GM21367 (cell line): Measurements from ENCODE around the gene FOSL1.
A peak's percentile ranks its signal among the peaks of the same experiment; 100 is the strongest.

Source experiments
- ATAC-seq: cut with Tn5 transposase; IDR thresholded peaks from one replicate; pipeline ENCODE4 v1.9.1; 2021; ENCODE audit not compliant: unreplicated experiment

The FOSL1 gene

DNA sequence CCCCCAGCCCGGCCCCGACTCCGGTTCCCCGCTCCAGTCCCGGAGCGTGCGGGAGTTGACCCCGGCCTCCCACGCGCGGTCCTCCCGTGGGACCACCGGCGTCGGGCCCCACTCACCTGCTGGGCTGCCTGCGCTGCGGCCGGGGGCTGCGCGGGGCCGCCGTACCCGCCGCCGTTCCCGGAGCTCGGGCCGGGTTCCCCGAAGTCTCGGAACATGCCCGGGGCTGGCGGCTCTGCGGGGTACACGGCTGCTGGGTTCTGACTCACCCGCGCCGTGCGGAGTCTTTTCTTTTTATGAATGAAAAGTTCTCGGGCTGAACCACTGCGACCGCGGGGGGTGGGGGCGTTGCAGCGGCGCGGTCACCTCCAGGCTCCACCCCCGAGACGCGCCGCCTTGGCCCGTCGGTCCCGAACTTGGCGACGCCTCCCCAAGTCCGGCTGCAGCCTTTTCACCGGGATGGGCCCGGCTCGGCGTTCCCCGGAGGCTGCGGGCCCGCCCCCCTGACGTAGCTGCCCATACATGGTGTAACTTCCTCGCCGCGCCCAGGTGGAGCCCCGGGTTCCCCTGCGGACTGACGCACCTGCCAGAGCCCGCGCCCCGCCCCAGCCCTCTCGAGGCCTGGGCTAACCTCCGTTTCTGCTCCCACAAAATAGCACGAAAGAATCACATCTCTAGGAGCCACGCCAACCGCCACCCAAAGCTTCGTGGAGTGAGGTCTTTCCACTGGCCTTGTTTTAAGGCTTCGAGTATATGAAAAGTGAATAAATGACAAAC, at the start of gene FOSL1:
TSS of gene FOSL1 (minus strand) at position 264 of the 774 bp plus-strand sequence. CDS start at position 215, 49 bp downstream.
- peak; percentile 51 for ATAC-seq

DNA sequence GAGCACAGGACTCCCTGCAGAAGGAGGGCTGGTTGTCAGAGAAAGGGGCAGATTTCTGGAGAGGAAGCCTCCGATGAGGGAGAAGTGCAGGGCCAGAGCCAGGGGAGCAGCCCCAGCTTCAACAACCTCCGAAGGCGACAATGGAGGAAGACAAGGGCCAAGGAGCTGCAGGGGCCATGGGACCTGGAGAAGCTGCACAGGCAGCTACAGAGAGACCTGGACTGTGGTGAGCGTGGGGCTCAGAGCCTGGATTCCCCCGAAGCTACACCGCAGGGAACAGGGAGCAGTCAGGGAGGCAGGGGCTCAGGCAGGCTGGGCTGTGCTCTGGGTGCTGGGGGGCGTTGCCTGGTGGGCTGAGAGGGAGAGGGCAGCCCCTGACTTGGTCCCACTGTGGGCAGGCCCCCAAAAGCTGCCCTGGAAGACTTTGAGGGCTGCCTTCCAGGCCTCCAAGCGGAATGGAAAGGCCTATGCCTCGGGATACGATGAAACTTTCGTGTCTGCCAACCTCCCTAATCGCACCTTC, 47.5 kb upstream of the FOSL1 start:
- no peak for ATAC-seq

DNA sequence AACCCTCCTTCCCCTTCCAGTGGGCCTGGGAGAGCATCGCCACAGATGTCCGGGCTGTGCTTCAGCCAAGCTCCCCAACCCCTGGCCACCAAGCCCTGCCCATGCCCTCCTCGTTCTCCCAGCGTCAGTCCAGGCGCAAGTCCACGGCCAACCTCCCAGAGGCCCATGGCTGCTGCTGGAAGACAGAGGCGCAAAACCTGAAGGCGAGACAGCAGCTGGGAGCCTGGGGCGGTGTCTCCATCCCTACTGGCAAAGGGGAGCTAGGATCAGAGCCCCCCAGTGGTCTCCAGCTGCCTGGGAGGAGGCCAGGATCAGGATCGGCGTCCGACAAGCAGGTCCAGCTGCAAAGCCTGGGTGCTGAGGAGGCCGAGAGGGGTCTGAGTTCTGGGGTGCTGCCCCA, 46.9 kb upstream of the FOSL1 start:
- no peak for ATAC-seq

DNA sequence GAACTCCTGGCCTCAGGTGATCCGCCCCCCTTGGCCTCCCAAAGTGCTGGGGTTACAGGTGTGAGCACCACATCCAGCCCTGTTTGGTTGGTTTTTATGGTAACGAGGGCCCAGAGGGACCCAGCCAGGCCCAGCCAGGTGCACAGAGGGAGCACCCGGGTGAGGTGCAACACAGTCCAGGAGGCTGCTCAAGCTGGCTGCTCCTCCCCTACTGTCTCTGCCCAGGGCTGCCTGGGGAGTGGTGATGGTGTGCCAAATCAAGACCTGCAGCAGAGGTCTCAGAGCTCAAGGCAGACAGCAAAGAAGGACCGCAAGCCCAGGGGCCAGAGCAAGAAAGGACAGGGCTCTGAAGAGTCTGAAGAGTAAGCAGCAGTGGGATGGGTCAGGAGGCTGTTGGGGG, 46.5 kb upstream of the FOSL1 start:
- no peak for ATAC-seq

DNA sequence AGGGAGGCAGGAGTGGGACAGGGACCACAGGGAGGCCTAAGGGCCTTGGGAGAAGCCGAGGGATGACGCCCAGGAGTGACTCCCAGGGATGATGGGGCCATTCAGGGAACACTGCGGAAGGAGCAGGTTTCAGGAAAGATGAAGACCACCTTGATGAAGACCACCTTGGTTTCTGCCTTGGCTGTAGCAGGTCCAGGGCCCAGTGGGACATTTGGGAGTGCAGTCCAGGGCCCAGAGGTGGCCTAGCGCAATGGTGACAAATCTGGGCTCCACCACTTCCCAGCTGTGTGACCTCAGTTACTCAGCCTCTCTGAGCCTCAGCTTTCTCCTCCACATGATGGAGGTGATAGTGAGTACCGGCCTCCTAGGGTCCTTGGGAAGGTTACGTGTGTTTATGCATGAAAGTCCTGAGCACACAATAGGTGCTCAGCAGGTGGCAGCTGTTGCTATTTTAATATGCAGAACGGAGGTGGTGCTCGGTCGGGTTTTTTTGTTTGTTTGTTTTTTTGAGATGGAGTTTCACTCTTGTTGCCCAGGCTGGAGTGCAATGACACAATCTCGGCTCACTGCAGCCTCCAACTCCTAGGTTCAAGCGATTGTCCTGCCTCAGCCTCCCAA, 45.9 kb upstream of the FOSL1 start:
- ATAC-seq, result no peak

DNA sequence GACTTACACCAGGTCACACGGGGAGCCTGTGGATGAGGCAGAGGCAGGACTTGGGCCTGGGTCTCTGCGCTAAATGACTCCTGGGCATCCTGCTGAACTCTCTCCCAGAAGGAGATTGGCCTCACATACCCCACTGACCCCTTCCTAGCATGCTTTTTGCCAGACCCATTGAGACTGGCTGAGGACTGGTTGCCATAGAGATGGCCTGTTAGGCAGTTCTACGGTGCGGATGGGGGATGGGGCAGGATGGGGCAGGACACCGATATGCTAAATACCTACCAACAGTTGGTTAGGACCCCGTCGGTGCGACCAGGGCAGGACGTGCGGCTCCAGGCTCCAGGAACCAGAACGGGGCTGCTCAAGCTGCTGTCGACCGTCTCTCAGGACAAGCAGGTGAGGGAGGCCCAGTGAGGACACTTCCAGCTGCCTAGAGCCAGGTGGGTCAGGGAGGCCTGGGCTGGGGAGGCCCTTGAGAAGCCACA, 45.3 kb upstream of the FOSL1 start, which contains the start of gene TSGA10IP:
TSS of gene TSGA10IP (plus strand) at position 51 of the 482 bp plus-strand sequence. CDS start at position 247, 196 bp downstream.
- ATAC-seq, result no peak

DNA sequence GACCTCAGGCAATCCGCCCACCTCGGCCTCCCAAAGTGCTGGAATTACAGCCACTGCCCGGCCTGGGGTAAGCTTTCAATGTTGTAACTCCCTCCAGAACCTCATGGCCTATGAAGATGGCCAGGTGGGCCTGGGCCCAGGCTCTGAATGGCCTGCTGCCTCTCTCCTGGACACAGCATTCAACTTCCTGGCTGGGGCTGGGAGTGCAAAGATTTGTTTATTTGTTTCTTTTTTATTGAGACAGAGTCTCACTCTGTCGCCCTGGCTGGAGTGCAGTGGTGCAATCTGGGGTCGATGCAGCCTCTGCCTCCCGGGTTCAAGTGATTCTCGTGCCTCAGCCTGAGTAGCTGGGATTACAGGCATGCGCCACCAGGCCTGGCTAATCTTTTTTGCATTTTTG, 44.6 kb upstream of the FOSL1 start:
- no peak for ATAC-seq

DNA sequence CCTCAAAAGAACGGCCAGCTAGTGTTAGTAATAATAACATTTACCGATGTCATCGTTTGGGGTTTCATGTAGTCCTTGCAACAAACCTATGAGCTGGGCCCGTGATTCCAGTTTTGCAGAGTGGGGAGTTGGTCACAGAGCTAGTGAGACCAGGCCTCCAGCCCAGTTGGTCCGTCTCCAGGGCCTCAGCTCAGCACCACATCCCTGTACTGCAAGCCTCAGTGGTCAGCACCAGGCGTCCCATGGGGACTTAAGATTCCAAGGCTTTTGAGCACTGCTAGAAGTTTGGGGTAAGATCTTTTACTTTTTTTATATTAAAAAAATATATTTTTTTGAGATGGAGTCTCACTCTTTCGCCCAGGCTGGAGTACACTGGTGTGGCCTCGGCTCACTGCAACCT, 44.0 kb upstream of the FOSL1 start:
- ATAC-seq, result no peak

DNA sequence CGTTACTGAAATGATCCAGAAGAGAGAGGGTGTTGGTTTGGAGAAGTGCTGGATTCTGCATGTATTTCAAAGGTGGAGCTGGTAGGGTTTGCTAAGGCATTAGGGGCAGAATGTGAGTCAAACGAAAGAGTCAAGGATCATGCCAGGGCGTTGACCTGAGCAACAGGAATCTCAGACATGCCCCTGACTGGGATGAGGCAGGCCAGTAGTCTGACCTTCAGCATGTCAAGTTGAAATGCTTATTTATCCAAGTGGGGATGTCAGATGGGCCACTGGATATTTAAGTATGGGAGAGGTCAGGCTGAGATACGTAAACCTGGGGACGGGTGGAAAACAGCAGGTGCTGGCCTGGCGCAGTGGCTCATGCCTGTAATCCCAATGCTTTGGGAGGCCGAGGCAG, 42.3 kb upstream of the FOSL1 start:
- ATAC-seq, result no peak

DNA sequence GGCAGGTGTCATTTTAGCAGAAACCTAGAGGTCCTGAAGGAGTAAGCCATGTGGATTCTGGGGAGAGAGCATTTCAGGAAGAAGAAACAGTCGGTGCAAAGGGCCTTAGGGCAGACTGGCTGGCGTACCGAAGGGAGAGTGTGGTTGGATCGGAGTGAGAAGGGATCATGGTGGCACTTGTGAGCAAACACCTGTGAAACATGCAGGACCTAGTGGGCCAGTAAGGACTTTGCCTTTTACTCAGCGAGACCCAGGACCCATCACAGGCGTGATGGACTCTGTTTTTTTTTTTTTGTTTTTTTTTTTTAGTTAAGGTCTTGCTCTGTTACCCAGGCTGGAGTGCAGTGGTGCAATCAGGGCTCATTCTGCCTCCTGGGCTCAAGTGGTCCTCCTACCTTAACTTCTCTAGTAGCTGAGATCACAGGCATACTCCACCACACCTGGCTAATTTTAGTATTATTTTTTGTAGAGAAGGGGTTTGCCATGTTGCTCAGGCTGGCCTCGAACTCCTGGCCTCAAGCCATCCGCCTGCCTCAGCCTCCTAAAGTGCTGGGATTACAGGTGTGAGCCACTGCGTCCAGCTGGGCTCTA, 41.6 kb upstream of the FOSL1 start:
- ATAC-seq, result no peak

DNA sequence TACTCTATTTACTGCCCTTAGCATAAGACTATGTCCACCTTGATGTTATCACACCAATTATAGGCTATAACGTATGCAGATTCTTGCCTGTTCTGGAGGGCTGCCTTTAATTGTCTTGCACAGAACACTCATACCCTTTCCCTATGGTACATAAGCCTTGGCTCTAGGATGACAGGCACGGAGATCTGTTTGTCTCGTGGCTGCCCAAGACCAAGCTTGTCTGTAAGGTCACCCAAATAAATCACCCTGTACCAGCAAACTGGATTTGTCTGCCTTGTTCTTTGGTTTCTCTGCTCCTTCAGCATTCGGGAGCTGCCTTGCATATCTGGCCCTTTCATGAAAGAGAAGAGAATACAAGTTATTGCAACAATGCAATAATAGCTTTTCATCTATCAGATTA, 37.6 kb upstream of the FOSL1 start:
- ATAC-seq, result no peak

DNA sequence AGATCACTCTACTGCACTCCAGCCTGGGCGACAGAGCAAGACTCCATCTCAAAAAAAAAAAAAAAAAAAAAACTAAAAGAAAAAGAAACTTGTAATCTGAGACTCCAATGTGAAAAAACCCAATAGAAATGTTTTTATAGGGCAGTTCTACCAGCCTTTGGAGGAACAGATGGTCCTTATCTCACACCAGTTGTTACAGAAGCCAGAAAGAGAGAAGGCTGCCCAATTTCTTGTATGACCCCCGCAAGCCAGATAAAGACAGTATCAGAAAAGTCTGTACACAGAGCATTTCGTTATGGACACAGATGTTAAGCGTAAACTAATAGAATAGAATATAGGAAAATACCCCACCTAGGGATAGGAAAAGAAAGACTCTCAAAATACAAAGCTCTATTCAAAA, 33.8 kb upstream of the FOSL1 start:
- ATAC-seq, result no peak

DNA sequence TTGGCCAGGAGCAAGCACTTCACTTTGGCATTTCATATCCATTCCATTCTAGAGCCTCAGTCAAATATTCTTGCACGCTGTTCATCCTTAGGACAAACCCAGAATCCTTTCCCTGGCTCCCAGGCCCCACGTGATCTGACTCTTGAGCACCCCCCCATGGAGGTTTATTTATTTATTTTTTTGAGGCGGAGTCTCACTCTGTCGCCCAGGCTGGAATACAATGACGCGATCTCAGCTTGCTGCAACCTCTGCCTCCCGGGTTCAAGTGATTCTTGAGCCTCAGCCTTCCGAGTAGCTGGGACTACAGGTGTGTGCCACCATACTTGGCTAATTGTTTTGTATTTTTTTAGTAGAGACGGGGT, 32.4 kb upstream of the FOSL1 start:
- no peak for ATAC-seq

DNA sequence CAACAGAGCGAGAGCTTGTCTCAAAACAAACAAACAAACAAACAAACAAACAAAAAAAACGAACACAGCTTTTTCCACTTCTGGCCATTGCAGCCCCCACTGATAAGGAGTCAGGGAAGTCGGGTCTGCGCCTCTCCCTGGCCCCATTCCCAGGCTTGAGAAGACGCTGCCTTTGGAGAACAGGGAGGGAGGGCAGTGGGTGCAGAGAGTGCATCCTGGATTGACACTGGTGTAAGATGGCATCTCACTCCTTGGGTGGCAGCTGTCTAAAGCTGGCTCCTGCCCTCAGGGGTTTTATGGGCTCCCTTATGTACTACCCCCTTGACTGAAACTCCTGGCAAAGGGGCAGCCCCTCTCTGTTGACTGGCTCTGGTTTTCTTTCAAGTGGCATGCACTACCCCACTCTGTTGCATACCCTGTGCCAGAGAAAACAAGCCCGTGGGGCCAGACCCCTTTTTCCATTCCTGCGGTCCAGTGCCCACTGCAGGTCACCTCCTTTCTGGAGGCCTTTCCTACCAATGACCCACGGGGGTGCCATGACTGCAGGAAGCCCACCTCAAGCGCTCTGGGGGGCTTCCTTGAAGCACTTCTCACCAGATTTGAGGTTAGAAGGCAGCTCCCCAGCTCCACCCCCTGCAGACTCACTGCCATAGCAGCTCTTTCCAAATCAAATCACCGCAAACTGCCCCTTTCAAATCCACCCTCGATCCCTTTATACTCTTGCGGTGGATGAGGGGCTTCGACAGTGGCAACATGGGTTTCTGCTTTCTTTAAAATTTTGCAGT, 31.8 kb upstream of the FOSL1 start:
- ATAC-seq, result no peak

DNA sequence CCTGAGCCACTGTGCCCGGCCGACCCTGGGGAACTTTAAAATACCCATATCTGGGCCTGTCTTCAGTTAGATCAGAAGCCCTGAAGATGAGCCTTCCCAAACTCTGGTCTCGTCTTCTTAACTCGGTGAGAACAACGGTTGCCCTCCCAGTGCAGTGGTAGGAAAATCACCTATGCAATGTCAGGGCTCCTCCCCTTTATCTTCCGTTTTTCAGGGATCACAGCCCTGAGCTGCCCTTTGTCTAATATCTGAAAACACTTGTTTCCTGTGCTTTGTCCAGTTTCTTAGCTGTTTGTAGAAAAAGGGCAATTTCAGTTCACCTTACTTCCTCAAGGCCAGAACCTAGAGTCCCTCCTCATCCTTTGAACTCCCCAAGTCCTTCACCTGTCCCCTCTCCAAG, 28.5 kb upstream of the FOSL1 start:
- ATAC-seq, result no peak

DNA sequence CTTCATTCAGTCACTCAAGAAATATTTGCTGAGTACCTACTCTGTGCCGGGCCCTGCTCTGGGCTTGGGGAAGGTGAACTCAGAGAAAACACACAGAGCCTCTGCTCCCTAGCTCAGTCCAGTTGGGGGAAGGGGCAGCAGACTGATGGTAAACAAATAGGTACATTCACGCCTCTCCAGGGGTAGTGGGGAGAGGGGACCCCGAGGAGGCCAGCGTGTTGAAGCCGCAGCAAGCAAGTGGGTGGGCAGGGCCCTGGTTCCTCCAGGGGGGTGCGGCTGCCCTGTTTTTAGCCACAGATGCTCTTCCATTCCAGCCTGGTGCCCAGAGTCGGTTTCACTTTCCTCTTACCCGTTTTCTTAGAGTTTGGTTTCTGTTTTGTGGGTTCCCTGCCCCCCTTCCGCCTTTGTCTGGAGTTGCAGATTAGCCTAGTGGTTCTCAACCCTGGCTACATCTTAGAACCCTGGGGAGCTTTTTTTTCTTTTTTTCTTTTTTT, 27.8 kb upstream of the FOSL1 start:
- no peak for ATAC-seq

DNA sequence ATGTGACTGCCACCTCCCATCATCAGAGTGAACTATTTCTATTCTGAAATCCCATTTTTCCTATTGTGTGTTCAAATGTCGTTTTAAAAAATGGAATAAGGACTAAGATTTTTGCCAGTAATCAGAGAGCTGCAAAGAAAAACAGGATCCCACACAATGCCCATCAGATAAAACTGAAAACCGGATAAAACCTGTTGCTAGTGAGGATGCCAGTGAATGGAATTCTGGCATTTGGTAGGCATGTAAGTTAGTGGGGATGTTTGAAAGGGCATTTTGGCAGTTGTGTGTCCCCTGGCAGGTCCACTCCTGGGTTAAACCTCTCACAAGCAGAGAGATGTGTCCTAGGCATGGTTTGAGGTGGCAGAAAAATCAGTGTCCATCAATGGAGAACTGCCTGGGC, 25.2 kb upstream of the FOSL1 start:
- no peak for ATAC-seq

DNA sequence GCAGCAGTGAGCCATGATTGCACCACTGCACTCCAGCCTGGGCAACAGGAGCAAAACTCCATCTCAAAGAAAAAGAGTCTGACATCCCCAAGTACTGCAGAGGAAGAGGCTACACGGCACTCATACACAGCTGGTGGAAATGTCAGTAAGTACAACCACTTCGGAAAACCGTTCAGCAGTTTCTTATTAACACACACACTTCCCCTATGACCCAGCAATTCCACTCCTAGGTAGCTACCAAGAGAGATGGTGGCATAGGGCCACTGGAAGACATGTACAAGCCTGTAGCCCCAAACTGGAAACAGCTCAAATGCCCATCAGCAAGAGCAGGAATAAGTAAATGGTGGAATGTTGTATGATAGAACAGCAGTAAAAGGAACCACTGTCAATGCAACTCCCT, 22.4 kb upstream of the FOSL1 start:
- ATAC-seq, result no peak

DNA sequence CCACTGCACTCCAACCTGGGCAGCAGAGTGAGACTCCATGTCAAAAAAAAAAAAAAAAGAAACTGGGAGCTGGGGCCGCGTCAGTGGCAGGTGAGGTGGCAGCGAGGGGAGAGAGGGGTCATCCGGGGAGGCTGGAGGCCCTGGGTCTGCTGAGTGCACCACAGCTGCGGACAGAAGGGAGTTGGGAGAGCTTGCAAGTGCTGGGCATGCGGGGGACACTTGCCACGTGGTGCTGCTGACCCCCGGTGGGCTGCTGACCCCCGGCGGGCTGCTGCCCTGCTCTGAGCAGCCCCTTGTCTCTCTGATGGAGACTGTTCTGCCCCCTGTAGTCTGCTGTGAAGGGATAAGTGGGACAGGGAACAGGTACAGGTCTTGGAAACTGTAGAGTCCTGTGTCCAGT, 21.7 kb upstream of the FOSL1 start:
- no peak for ATAC-seq

DNA sequence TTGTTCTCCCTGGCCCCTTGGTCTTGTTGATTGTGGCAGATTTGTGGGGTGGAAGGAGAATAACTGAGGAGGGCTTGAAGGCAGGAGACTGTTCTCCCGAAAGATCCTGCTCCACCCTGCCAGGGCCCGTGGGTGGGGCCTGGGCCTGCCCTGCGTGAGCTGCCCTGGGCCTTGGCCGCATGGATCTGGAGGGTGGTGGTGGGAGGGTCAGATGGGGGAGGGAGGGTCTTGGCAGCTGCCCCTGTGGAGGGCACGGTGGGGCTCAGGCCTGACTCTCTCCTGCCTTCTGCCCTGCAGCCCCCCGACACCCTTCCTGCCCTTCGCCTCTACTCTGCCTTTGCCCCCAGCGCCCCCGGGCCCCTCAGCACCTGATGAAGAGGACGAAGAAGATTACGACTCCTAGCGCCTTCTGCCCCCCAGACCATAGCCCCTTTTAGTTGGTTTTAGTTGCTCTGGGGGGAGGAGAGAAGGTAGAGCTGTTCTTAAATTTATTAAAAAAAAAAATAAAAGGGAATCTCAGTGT, 20.9 kb upstream of the FOSL1 start:
- ATAC-seq, result no peak

DNA sequence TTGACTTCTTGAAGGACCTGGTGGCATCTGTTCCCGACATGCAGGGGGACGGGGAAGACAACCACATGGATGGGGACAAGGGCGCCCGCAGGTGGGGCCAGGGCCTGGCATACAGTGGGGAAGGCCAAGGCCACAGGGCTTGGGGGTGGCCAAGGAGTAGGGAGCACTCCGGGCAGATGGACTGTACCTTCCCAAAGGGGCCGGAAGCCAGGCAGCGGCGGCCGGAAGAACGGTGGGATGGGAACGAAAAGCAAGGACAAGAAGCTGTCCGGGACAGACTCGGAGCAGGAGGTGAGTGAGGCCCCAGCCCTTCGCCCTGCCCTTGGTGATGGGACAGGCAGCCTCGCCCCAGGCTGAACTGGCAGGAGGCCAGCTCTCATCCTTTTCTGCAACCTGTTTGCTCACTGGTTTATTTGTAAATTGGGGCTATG, 20.2 kb upstream of the FOSL1 start:
- ATAC-seq, result no peak
